ENCODE data around the gene P2RY14.
"Not testable (repeated sequence)": the region's sequence is repeated elsewhere in the genome, so short reads cannot be mapped to it uniquely, and the experiment has no call there.

Gene P2RY14

DNA sequence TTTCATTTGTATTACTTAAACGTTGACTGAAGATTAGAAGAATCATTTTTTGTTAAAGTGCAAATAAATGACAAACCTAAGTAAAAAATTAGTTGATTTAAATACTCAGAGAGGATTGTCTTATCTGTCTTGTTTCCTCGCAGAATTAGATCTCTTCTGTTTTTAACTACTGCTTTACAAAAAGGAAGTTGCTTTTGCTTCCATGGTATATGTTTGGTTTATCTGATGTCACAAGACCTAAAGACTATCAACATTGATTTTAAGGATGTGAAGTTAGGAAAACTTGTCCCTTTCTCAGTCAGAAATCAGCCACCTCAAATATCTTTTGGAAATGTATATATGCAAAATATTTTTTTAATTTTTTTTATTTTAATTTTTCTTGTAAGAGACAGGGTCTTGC lies 104.0 kb downstream of the P2RY14 start:
- no peak for DNase-seq

DNA sequence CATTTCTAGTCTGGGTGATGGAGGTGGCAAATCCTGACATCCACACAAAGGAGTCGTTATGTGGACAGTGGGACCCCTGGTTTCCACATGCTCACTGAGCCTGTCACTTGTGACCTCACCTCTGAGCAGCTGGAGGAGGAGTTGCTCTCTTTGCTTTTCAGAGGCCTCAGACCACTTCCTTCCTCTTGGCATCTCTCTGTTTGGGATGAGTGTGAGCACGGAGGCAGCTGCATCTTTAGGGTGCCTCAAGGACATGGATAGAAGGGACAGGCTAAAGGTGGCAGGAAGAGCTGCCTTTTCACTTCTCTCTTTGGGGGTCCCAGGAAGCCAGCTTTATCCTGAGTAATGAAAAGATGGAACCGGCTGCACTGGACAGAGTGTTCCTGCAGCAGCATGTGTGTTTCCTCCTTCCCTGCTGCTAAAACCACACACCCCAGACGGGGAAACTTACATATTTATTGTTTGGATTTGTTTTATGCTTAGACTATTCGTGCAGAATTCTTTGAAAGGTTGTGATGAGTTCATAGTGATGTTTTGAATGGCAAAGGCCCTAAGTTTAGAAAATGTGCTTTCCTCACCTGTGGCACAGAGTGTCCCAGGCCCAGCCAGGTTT lies 107.1 kb downstream of the P2RY14 start:
- DNase-seq: no peak

DNA sequence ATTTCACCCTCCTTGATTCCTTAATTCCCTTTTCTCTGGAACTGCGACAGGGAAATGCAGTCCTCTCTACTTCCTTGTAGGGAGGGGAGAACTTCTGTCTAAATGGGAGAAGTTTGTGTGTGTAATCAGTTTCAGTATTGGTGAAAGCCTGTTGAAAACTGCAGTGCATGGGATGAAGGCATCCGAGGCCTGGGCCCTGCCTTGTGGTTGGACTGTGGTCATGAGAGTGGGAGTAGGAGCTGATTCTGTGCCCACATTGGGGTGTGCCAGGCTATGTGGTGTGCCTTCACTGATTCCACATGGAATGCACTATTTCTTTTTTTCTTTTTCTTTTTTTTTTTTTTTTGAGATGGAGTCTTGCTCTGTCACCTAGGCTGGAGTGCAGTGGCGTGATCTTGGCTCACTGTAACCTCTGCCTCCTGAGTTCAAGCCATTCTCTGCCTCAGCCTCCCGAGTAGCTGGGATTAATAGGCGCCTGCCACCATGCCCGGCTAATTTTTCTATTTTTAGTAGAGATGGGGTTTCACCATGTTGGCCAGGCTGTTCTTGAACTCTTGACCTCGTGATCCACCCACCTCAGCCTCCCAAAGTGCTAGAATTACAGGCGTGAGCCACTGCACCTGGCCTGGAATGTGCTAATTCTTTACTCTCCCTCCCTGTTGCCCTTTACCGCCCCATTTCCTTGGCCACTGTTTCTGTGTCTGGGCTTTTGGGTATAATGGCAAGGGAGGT lies 108.2 kb downstream of the P2RY14 start:
- DNase-seq: not testable (repeated sequence)

- DNase-seq: no peak
Observed at GRCh38 chr3:151169262-151169947, 108.9 kb downstream of the P2RY14 start.

GRCh38 chr3:151168269-151169094 lies 109.9 kb downstream of the P2RY14 start:
- DNase-seq: peak; percentile 66

GRCh38 chr3:151166161-151166560 lies 112.2 kb downstream of the P2RY14 start:
- DNase-seq: no peak

- no peak for DNase-seq
Observed at GRCh38 chr3:151165226-151165625, 113.1 kb downstream of the P2RY14 start.

Data from fibroblast of skin of right quadriceps (primary cell).